Cardiac fibroblast (primary cell): ENCODE results near the gene DUS2.

Experiments used
- DNase-seq, 2 donors: peaks; one replicate each; pipeline versions ENCODE4 v3.0.0 to v3.0.0-alpha.2; 2010; ENCODE audit warnings: low read depth in 2 of 2
- H3K4me3 ChIP-seq, 2 donors: replicated peaks in 1 of 2; 1 replicate in 1 of 2; 2 replicates in 1 of 2; pipeline ENCODE4 v1.5.1; 2011; ENCODE audit warnings: low read depth in 2 of 2, low read length in 2 of 2, mild to moderate bottlenecking in 2 of 2, moderate library complexity in 1 of 2
- CTCF ChIP-seq: IDR thresholded peaks from one replicate; pipeline ENCODE4 v1.5.1; 2011; ENCODE audit warnings: low read depth, mild to moderate bottlenecking, low read length, inconsistent platforms

The DUS2 gene

DNA sequence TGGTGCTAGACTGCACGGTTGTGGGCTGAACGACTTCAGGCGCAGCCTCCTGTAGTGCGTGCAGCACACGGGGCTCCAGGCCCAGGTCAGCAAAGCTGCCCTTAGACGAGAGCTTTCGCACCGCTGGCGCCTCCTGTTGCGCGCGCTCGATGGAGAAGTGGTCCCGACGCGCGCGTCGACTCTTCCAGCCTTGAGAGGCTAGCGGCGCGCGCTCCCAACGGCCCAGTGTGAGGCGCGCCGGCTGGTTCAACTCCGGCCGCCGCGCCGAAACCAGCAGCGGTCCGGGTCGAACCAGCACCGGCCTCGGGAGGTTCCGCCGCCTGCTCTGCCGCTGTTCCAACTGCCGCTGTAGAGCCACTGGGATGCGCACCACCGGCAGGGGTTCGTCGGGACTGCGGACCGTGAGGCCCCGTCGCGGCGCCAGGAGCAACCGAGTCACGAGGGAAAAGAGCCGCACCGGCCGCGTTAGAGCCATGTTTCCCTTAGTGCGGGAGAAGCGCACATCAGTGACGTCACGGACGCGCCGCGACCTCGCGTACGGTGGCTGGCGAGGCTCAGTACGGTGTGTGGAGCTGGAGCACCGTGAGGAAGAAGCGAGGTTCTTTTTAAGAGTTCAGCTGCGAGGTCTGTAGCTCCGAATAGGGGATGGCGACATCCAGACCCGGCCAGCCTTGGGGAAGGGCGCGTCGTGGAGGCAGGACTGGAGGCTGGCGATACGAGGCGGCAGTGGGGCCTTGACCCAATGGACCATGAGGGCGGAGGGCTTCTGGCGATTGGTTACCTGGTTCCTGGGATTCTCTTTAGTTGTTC lies at the start of gene DUS2, which contains the start of gene DDX28:
DUS2 (plus strand) TSS at position 557 of the 810 bp plus-strand sequence. CDS start 14,740 bp downstream, outside the sequence.
DDX28 (minus strand) TSS at position 505 of the 810 bp plus-strand sequence; CDS start at position 475, 30 bp downstream.
- no peak for TF ChIP-seq CTCF
- peak within 1 kb of the TSS; percentile 80 to 93 for H3K4me3 ChIP-seq

DNA sequence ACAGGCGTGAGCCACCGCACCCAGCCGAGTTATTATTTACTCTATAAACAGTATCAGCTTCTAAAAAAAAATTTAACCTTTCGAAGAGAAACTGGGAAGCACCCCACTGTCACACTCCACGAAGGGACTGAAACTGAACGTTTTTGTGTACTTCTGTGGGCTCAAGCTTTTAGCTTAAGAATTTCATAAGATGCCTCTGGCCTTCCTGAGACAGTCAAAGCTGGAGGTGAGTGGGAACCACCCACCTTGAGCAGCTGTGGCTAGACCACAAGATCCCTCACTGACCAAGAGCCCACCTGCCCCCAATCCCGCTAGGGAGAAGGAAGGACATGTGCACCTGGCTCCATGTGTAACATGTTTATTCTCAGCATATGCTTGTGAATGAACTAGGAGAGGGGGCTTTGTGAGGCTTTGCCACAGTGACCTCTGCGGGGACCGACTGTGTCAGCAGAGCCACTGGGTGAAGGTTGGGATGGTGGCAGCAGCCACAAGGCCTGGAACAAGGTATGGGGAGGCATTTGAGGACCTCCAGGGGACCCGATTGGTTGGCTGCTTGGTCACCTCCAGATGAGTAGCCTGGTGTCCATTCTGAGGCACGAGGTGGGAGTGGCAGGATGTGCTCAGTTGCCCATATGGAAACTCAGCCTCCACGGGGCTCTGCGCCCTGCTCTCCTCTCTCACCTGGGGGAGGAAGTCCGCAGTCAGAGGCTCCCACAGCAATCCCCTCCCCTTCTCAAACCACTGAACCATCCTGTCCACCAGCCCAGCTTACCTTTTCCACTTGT lies 47.6 kb upstream of the DUS2 start:
- DNase-seq: no peak
- TF ChIP-seq CTCF: no peak
- H3K4me3 ChIP-seq: no peak overlapping the region

More for the DNA sequence above, at the start of gene DUS2, which contains the start of gene DDX28:
- DNase-seq: peak; percentile 92 to 95

GRCh38 chr16:67976205-67976604 lies 46.9 kb upstream of the DUS2 start:
- DNase-seq: no peak
- no peak overlapping the region for H3K4me3 ChIP-seq
- TF ChIP-seq CTCF: no peak

GRCh38 chr16:67977005-67977404 lies 46.1 kb upstream of the DUS2 start:
- no peak overlapping the region for H3K4me3 ChIP-seq
- no peak for TF ChIP-seq CTCF
- no peak for DNase-seq

DNA sequence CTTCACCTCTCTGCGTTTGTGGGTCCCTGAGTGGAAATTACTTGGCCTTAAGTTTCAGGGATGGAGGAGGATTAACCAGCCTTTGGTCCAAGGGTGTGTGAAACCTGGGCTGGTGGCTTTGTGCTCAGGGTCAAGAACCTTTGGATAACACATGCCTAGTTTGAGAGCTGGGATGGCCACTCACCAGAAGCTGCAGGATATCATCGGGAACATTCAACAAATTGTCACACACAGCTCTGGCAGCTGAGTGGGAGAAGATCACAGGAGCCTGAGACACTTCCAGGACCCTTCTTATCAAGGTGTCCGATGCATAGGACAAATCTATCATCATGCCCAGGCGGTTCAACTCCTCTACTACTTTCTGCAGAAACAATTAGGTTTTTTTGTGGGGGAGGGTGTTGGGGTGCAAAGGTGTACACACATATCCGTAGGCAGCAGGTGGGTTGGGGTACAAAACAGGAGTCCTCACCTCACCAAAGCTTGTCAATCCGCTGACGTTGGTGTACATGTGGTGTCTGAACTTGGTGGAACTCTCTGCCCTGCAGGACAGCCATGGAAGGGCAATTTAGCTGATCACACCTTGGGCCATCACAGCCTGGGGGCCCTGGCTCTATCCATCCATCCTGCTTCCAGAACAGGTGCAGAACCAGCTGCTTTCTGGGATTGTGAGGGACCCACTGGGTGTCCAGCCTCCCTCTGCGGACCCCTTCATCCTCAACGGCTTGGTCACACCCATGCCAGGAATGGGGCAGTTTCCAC lies 45.4 kb upstream of the DUS2 start:
- no peak overlapping the region for H3K4me3 ChIP-seq
- no peak for DNase-seq
- TF ChIP-seq CTCF: no peak

GRCh38 chr16:67979955-67980678 lies 43.0 kb upstream of the DUS2 start, which contains the start of gene DPEP3:
DPEP3 (minus strand) TSS chr16:67980499; CDS start chr16:67980380, 119 bp downstream.
- H3K4me3 ChIP-seq: no peak within 1 kb of the TSS
- TF ChIP-seq CTCF: peak; percentile 36
- no peak for DNase-seq
